Rectal smooth muscle tissue (tissue), 1 donor: Measurements from ENCODE around the gene PRDM15.

Experiments
- H3K27ac ChIP-seq: one replicate; pipeline ENCODE4 v1.7.0; 2013; ENCODE audit warnings: low read depth, low read length, inconsistent platforms
- H3K27me3 ChIP-seq: one replicate; pipeline ENCODE4 v1.7.0; 2013; ENCODE audit warnings: low read length; ENCODE audit not compliant: control insufficient read depth, insufficient read depth
- H3K36me3 ChIP-seq: one replicate; pipeline ENCODE4 v1.7.0; 2013; ENCODE audit warnings: low read length; ENCODE audit not compliant: control insufficient read depth, insufficient read depth
- H3K4me1 ChIP-seq: one replicate; pipeline ENCODE4 v1.7.0; 2013; ENCODE audit warnings: low read length; ENCODE audit not compliant: control insufficient read depth, insufficient read depth
- H3K4me3 ChIP-seq: one replicate; pipeline ENCODE4 v1.7.0; 2013; ENCODE audit warnings: low read length
- H3K9ac ChIP-seq: one replicate; pipeline ENCODE4 v1.7.0; 2013; ENCODE audit warnings: low read length

The PRDM15 gene

GRCh38 chr21:41920476-41920875 lies 41.3 kb upstream of the PRDM15 start:
- H3K4me3 ChIP-seq = no peak overlapping the region
- H3K36me3 ChIP-seq = peaks cover 6% of the 10 kb centered on the region
- no peaks in the 10 kb centered on the region for H3K27me3 ChIP-seq
- no peak overlapping the region for H3K9ac ChIP-seq
- no peaks in the 10 kb centered on the region for H3K4me1 ChIP-seq
- no peak overlapping the region for H3K27ac ChIP-seq

GRCh38 chr21:41919666-41920398 lies 40.7 kb upstream of the PRDM15 start:
- H3K27ac ChIP-seq = no peak overlapping the region
- H3K4me1 ChIP-seq = no peaks in the 10 kb centered on the region
- H3K9ac ChIP-seq = no peak overlapping the region
- H3K27me3 ChIP-seq = no peaks in the 10 kb centered on the region
- H3K36me3 ChIP-seq = peaks cover 9% of the 10 kb centered on the region
- no peak overlapping the region for H3K4me3 ChIP-seq

- Histone ChIP-seq H3K27me3 (no peaks in the 10 kb centered on the region), H3K9ac (no peak overlapping the region), H3K27ac (no peak overlapping the region), H3K36me3 (peaks cover 11% of the 10 kb centered on the region), H3K4me3 (no peak overlapping the region), H3K4me1 (no peaks in the 10 kb centered on the region)
Observed at GRCh38 chr21:41918561-41919358, 39.6 kb upstream of the PRDM15 start.

GRCh38 chr21:41917531-41917930 lies 38.4 kb upstream of the PRDM15 start:
- no peak overlapping the region for H3K4me3 ChIP-seq

GRCh38 chr21:41916888-41917433 lies 37.8 kb upstream of the PRDM15 start:
- H3K36me3 ChIP-seq = peaks cover 14% of the 10 kb centered on the region
- H3K4me3 ChIP-seq = no peak overlapping the region
- no peak overlapping the region for H3K27ac ChIP-seq
- H3K9ac ChIP-seq = no peak overlapping the region
- H3K27me3 ChIP-seq = no peaks in the 10 kb centered on the region
- H3K4me1 ChIP-seq = no peaks in the 10 kb centered on the region

More at GRCh38 chr21:41917531-41917930, 38.4 kb upstream of the PRDM15 start:
- Histone ChIP-seq H3K27ac (no peak overlapping the region), H3K27me3 (no peaks in the 10 kb centered on the region), H3K36me3 (peaks cover 11% of the 10 kb centered on the region), H3K9ac (no peak overlapping the region), H3K4me1 (no peaks in the 10 kb centered on the region)

GRCh38 chr21:41914965-41915364 lies 35.8 kb upstream of the PRDM15 start:
- H3K27me3 ChIP-seq = no peaks in the 10 kb centered on the region
- H3K36me3 ChIP-seq = peaks cover 18% of the 10 kb centered on the region
- H3K9ac ChIP-seq = no peak overlapping the region
- H3K4me3 ChIP-seq = no peak overlapping the region
- H3K27ac ChIP-seq = no peak overlapping the region
- H3K4me1 ChIP-seq = no peaks in the 10 kb centered on the region

- Histone ChIP-seq H3K4me1 (no peaks in the 10 kb centered on the region), H3K27ac (no peak overlapping the region), H3K4me3 (no peak overlapping the region), H3K9ac (no peak overlapping the region), H3K36me3 (peaks cover 18% of the 10 kb centered on the region), H3K27me3 (no peaks in the 10 kb centered on the region)
Observed at GRCh38 chr21:41914358-41914757, 35.2 kb upstream of the PRDM15 start.

- Histone ChIP-seq H3K27me3 (no peaks in the 10 kb centered on the region), H3K27ac (no peak overlapping the region), H3K4me3 (no peak overlapping the region), H3K9ac (no peak overlapping the region), H3K4me1 (no peaks in the 10 kb centered on the region), H3K36me3 (peaks cover 14% of the 10 kb centered on the region)
Observed at GRCh38 chr21:41913230-41913629, 34.1 kb upstream of the PRDM15 start.

- H3K4me1 ChIP-seq = no peaks in the 10 kb centered on the region
- H3K27ac ChIP-seq = no peak overlapping the region
- H3K9ac ChIP-seq = no peak overlapping the region
- no peaks in the 10 kb centered on the region for H3K27me3 ChIP-seq
- peaks cover 12% of the 10 kb centered on the region for H3K36me3 ChIP-seq
- H3K4me3 ChIP-seq = no peak overlapping the region
Observed at GRCh38 chr21:41908829-41909228, 29.7 kb upstream of the PRDM15 start.

- no peaks in the 10 kb centered on the region for H3K4me1 ChIP-seq
- peaks cover 12% of the 10 kb centered on the region for H3K36me3 ChIP-seq
- no peak overlapping the region for H3K9ac ChIP-seq
- no peak overlapping the region for H3K4me3 ChIP-seq
- no peaks in the 10 kb centered on the region for H3K27me3 ChIP-seq
- no peak overlapping the region for H3K27ac ChIP-seq
Observed at GRCh38 chr21:41907496-41908258, 28.5 kb upstream of the PRDM15 start.

GRCh38 chr21:41906770-41907169 lies 27.6 kb upstream of the PRDM15 start:
- Histone ChIP-seq H3K27me3 (no peaks in the 10 kb centered on the region), H3K4me1 (no peaks in the 10 kb centered on the region), H3K36me3 (peaks cover 8% of the 10 kb centered on the region), H3K4me3 (no peak overlapping the region), H3K27ac (no peak overlapping the region), H3K9ac (no peak overlapping the region)
